HG02973 (cell line): Measurements from ENCODE around the gene MKX.
"Not testable (repeated sequence)": the region's sequence is repeated elsewhere in the genome, so short reads cannot be mapped to it uniquely, and the experiment has no call there.

Source experiments
- ATAC-seq: cut with Tn5 transposase; IDR thresholded peaks from one replicate; pipeline ENCODE4 v1.9.1; 2021; ENCODE audit warnings: moderate library complexity; ENCODE audit not compliant: unreplicated experiment

The MKX gene

GRCh38 chr10:27695088-27695487 is 50.5 kb downstream of the MKX start:
- ATAC-seq, result no peak

GRCh38 chr10:27692663-27693062 is 53.0 kb downstream of the MKX start:
- ATAC-seq, result no peak

DNA sequence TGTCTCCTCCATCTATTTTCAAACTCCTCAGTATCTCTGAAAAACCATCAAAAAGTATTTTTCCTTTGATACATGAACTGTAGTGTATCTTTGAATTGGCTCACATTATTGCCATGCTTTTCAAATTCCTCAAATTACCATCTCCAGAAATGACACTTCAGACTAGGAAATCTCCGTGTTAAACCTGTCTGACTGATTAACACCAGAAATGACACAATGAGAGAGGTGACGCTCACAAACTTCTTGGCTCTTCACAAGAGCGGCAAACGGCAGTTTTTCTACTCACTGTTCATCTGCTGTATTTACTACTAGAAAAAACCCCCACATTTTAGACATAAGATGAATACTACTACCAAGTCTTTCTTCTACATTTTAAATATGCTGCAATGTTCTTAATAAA is 56.6 kb downstream of the MKX start:
- ATAC-seq, result no peak

GRCh38 chr10:27688276-27688675 is 57.3 kb downstream of the MKX start:
- no peak for ATAC-seq

DNA sequence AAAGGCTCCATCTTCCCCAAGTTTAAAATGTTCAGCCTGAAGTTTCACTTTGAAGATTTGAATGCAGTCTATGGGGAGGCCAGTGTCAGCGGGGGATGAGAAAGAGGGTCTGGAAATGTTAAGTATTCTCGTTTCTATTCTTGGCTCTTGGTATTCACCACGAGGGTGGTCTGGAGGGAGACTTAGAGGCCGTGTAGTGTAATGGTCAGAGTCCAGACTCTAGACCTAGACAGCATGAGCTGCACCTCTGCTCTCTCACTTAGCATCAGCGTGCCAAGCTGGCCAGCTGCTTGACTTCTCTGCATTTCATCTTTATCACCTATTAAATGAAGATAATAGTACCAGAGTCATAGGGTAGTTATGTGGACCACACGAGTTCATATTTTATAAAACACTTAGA is 57.9 kb downstream of the MKX start:
- no peak for ATAC-seq

GRCh38 chr10:27687326-27687725 is 58.3 kb downstream of the MKX start:
- no peak for ATAC-seq

- ATAC-seq, result no peak
These were observed 59.9 kb downstream of the MKX start for GRCh38 chr10:27685681-27686080.

GRCh38 chr10:27683226-27683625 is 62.4 kb downstream of the MKX start:
- no peak for ATAC-seq

- ATAC-seq, result not testable (repeated sequence)
These were observed 63.8 kb downstream of the MKX start for GRCh38 chr10:27681795-27682194.

GRCh38 chr10:27680691-27681605 is 64.7 kb downstream of the MKX start:
- no peak for ATAC-seq

DNA sequence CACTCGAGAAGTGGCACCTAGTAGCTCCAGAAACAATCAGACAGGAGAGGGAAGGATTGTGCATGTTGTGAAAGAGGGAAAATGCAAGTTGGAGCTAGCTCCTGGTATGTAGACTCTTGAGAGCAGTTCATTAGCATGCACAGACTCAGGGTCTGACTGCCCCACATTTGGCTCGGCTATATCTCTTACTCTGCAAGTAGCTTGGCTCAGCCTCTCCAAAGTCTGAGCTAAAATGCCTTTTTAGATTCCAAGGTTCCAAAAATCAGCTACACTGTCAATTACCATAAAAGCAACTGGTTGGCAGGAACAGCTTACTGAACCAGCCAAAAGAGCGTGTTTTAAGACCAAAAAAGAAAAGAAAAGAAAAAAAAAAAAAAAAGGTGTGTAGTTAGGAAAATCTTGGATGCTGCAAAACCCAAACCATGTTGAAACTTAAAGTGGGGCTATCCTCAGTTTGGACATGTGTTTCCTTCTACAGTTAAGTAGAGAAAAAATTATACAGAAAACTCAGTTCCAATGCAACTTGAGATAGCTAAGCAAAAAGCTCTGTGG is 65.5 kb downstream of the MKX start:
- ATAC-seq, result no peak

- no peak for ATAC-seq
These were observed 66.2 kb downstream of the MKX start for GRCh38 chr10:27679369-27679912.

DNA sequence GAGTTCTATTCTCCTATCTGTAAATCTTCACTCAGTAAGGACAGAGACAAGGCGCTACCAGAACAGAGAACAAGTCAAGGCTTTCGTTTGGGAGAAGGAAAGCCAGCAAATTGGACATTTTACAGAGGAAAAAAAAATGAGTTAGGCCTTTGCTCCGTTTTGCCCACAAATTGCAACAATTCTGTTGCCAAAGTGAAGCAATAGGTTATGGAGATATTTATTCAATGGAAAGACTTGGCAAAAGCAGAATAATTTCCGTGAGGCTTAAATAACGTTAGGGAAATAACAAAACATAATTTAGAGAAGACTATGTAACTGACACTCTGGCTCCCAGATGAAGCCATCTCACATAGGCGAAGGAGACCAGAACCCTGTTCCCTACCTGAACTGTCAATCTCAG is 67.5 kb downstream of the MKX start:
- no peak for ATAC-seq

DNA sequence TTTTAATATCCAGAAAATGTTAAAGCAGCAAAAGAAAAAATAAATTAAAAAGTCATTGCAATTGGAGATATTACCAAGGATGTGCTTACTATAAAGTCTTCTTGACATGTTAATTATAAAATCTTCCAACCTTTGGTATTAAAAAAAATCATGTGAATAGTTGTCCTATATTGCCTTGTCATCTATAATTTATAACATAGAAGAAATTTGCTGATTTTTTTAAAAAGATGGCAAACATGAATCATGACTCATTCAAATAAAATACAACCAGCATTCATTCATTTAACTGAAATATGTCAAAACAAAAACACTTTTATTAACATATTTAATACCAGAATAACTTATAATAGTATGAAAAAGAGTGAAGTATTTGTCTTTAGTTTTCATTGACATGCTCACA is 72.6 kb downstream of the MKX start:
- no peak for ATAC-seq

GRCh38 chr10:27671821-27672220 is 73.8 kb downstream of the MKX start:
- ATAC-seq, result no peak

- ATAC-seq, result no peak
These were observed 81.2 kb downstream of the MKX start for GRCh38 chr10:27664461-27664860.

DNA sequence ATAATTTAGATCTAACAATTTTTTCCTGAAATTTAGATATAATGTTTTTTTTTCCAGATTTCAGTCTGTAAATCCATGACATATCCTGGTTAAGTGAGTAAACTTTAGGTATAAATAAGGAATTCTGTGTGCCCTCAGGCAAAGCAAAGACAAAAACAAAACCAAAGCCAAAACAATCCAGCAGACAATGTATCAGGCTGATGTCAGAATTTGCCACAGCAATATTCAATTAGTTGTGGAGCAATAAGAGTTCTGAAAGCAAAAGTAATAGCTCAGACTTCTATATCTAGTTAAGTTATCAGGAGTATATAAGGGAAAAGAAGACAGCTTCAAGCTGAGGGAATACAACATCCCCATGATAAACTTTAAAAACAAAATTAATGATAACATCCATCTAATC is 82.0 kb downstream of the MKX start:
- no peak for ATAC-seq

DNA sequence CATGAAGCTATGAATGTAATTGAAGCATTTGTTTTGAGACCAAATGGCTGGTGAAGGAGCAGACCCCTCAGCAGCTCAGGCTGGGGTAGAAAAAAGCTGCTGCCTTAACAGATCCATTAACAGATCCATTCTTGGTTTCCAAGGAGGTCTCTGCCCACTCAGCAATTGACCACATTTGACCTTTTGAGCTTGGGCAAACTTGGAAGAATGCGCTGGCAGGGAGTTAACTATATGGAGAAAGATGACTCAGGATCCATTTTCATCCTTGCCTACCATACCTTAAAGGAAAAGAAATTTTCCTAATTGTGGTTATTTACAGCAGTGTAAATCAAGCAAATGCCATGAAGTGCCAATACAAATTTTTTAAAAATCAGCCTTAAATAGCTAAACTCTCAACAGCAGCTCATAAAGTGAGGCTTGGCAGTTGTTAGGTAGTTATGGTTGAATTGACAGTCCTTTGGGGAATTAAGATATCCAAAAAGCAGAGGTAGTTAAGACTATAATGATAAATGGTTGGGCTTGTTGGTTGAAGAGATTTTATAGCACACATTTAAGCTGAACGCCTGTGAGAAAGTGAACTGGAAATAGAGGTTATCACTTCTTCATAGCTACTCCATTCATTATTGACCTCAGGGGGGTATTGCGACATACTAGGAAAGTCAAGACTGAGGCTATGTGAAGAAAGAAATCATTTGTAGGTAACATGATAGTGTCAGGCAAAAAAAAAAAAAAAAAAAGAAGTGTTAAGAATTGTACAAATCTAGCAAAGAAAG is 83.9 kb downstream of the MKX start:
- no peak for ATAC-seq

DNA sequence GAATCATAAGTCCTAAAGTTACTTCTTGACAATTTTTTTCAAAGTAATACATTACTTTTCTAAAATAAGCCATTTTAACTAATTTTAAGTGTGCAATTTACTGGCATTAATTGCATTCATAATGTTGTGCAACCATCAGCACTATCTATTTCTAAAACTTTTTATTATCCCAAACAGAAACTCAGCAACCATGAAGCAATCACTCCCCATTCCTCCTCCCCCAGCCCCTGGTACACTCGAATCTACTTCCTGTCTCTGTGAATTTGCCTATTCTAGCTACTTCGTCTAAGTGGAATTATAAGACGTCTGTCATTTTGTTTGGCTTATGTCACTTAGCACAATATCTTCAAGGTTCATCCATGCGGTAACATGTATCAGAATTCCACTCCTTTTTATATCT is 84.9 kb downstream of the MKX start:
- no peak for ATAC-seq

DNA sequence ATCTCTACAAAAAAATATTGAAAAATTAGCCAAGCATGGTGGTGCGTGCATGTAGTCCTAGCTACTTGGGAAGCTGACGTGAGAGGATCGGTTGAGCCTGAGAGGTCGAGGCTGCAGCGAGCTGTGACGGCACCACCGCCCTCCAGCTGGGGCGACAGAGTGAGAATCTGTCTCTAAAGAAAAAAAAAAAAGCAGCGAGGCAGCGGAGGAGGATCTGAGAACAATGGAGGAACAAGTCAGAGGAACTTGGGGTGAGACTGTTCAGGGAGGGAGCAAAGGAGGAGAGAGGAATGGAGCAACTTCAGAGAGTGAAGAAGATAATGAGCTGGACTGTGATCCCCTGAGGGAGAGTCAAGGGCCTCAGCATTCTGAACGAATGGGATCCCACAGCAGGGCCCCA is 85.4 kb downstream of the MKX start:
- no peak for ATAC-seq

DNA sequence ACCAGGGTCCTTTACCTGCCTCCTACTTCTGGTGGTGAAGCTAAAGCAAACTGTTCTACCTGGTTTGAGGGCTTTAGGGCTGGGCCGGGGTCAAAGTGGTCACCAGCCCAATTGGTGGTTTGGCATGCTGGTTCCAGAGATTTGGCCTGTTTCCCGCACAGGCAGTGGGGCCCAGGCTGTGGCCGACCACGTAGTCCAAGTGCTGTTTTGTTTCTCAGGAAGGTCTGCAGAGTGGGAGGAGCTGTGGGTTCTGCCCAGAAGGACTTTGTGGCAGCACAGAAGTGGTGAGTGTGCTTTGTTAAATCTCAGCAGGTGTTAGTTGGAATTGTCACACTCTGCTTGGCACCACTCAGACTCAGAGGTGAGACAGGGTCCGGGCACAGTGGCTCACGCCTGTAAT is 85.8 kb downstream of the MKX start:
- no peak for ATAC-seq

DNA sequence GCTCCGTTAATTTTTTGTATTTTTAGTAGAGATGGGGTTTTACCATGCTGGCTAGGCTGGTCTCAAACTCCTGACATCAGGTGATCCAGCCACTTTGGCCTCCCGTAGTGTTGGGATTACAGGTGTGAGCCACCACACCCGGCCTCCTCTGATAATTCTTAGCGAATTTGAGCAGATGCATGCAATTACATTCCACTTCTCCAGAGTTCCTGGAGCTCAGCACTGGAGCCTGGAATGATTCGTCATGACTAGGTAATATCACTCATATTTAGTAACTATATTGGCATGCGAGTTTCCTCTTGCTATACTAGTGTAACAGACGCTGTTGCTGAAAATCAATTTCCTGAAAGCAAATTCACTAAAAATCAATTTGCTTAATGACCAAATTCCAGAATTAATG is 86.8 kb downstream of the MKX start:
- ATAC-seq, result no peak
